HepG2 (cell line): ENCODE measurements around the gene TMEM41B. TPM values are rescaled to one million over a fixed set of nuclear protein-coding genes. Genes with fewer than 3 reads are reported as not detected.
A peak's percentile ranks its signal among the peaks of the same experiment; 100 is the strongest.

Experiments used
- ARNT2 ChIP-seq: sonication (generic); formaldehyde crosslinking; IDR thresholded peaks from 2 replicates; pipeline ENCODE4 v1.8.0; 2022; ENCODE audit warnings: mild to moderate bottlenecking, low read depth, missing genetic modification reagents, moderate library complexity
- BCL6 ChIP-seq: IDR thresholded peaks from 2 replicates; pipeline ENCODE4 v1.6.1; 2016; ENCODE audit warnings: missing genetic modification reagents, missing compliant biosample characterization
- CEBPB ChIP-seq: IDR thresholded peaks from 2 replicates; pipeline ENCODE4 v1.6.1; 2011; ENCODE audit warnings: low read depth, low read length, improper control_type of control experiment, borderline replicate concordance
- CHCHD3 ChIP-seq: sonication (generic); formaldehyde crosslinking; IDR thresholded peaks from 2 replicates; pipeline ENCODE4 v1.8.0; 2022; ENCODE audit warnings: mild to moderate bottlenecking, missing genetic modification reagents, moderate library complexity
- ELF3 ChIP-seq: IDR thresholded peaks from 2 replicates; pipeline ENCODE4 v1.6.1; 2016; ENCODE audit warnings: missing genetic modification reagents, missing compliant biosample characterization
- GATAD1 ChIP-seq: IDR thresholded peaks from 2 replicates; pipeline ENCODE4 v1.6.1; 2016; ENCODE audit warnings: missing genetic modification reagents, missing compliant biosample characterization
- HNRNPK ChIP-seq: fragments of 200-400 bp; formaldehyde crosslinking; IDR thresholded peaks from 2 replicates; pipeline ENCODE4 v1.6.1; 2018; ENCODE audit warnings: low read length, low read depth, moderate library complexity, mild to moderate bottlenecking; ENCODE audit not compliant: poor library complexity, severe bottlenecking
- HOXA3 ChIP-seq: sonication (generic); formaldehyde crosslinking; IDR thresholded peaks from 2 replicates; pipeline ENCODE4 v1.5.0; 2020; ENCODE audit warnings: missing genetic modification reagents
- JDP2 ChIP-seq: sonication (generic); formaldehyde crosslinking; IDR thresholded peaks from 2 replicates; pipeline ENCODE4 v1.8.1; 2022; ENCODE audit warnings: missing genetic modification reagents, borderline replicate concordance
- KLF15 ChIP-seq: sonication (generic); formaldehyde crosslinking; IDR thresholded peaks from 2 replicates; pipeline ENCODE4 v1.8.1; 2023; ENCODE audit warnings: borderline replicate concordance, mild to moderate bottlenecking, inconsistent platforms, missing genetic modification reagents, mixed read lengths
- PHB2 ChIP-seq: fragments of 450-650 bp; IDR thresholded peaks from 2 replicates; pipeline ENCODE4 v1.6.1; 2018; ENCODE audit not compliant: partially characterized antibody
- PRDM4 ChIP-seq: sonication (generic); formaldehyde crosslinking; IDR thresholded peaks from 2 replicates; pipeline ENCODE4 v1.9.0; 2021; ENCODE audit warnings: missing genetic modification reagents, borderline replicate concordance
- ZFAT ChIP-seq: sonication (generic); formaldehyde crosslinking; conservative IDR thresholded peaks from 2 replicates; pipeline ENCODE4 v1.8.1; 2023; ENCODE audit warnings: missing genetic modification reagents, inconsistent platforms
- ZNF12 ChIP-seq: sonication (generic); formaldehyde crosslinking; IDR thresholded peaks from 2 replicates; pipeline ENCODE4 v1.5.0; 2020; ENCODE audit warnings: missing genetic modification reagents
- ZNF441 ChIP-seq: sonication (generic); formaldehyde crosslinking; IDR thresholded peaks from 2 replicates; pipeline ENCODE4 v1.7.0; 2021; ENCODE audit warnings: missing genetic modification reagents, borderline replicate concordance
- ZNF503 ChIP-seq: sonication (generic); formaldehyde crosslinking; IDR thresholded peaks from 2 replicates; pipeline ENCODE4 v1.4.0; 2020; ENCODE audit warnings: missing genetic modification reagents
- ZNF768 ChIP-seq: sonication (generic); formaldehyde crosslinking; IDR thresholded peaks from 2 replicates; pipeline ENCODE4 v1.4.0; 2020; ENCODE audit warnings: missing genetic modification reagents
- ZNF790 ChIP-seq: sonication (generic); formaldehyde crosslinking; IDR thresholded peaks from 2 replicates; pipeline ENCODE4 v1.8.0; 2022; ENCODE audit warnings: missing genetic modification reagents, mild to moderate bottlenecking, borderline replicate concordance
- polyA plus RNA-seq, 8 experiments: library from polyadenylated mRNA; depleted of rRNA in 3 of 8; stranded (reverse) in 7 of 8; unstranded in 1 of 8; fragments of >200 nt; fragmentation: Illumina TruSeq in 4 of 8; extraction: Trizol in 4 of 8; gene quantifications; 2 replicates each; pipeline versions ENCODE4 v1.2.1 to v1.2.3, GENCODE V29; 2011 to 2016; ENCODE audit warnings: low read depth in 4 of 8, missing spikeins in 1 of 8, mixed read lengths in 1 of 8; ENCODE audit not compliant: insufficient read depth in 1 of 8
- total RNA-seq, 5 experiments: library from RNA; depleted of rRNA; stranded (reverse); fragments of >200 nt; fragmentation: Illumina TruSeq; extraction: Trizol; gene quantifications; 2 replicates each; pipeline ENCODE4 v1.2.3, GENCODE V29; 2016; ENCODE audit warnings: low read depth in 1 of 5
- TF ChIP-seq, protein P1 (sequence below): sonication (generic); formaldehyde crosslinking; IDR thresholded peaks from 2 replicates; pipeline ENCODE4; 2020; ENCODE audit warnings: missing genetic modification reagents, mild to moderate bottlenecking, borderline replicate concordance
- TF ChIP-seq, protein P2 (sequence below): sonication (generic); formaldehyde crosslinking; IDR thresholded peaks from 2 replicates; pipeline ENCODE4 v1.8.0; 2022; ENCODE audit warnings: missing genetic modification reagents, mild to moderate bottlenecking, borderline replicate concordance

TMEM41B gene
- total and polyA plus RNA-seq, 2 of the 13 experiments (the other 11 are each of a cell fraction or from before 2014, with no cell fraction given), result 36.8 to 48.1 TPM

DNA sequence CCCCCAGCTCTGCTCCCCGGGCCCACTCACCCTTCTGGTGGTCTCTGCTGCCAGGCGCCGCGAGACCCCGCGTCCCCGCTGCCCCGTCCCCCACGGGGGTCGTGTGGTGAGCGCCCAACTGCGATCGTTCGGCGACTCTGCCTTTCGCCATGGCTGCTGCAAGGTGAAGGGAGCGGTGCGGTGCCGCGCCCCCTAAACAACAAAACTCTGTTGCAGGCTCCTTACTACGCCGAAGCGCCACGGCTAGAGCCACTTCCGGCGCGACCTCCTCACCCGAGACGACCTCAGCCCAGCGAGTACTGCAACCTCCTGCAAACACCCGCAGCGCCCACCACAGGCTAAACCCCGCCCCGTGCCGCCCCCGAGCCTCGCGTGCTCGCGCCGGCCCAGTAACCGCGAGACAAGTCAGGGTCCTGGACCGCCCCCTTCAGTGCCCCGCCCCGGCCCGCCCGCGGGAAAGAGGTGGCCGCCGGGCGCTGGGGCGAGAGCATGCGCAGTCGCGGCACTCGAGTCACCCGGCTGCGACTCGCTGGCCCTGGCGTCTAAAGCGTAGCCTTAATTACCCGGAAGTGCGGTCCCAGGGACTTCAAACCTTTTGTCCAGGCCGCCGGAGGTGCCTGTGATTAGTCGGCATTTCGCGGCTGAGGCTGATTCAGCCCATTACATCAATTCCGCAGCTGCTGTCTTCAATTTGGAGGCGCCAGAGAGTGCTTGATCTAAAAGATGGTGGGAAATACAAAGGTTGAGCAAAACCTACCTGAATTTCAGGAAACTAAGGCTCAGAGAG, at the start of gene TMEM41B (continued):
- TF ChIP-seq ZFAT (no peak), KLF15 (CRISPR knock-in tag) (no peak; the same call in 1 of the 2 replicates), ZNF768 (peak; percentile 29), PRDM4 (no peak), JDP2 (CRISPR knock-in tag) (no peak), CEBPB (peak; percentile 49; the same call in 1 of the 2 replicates), BCL6 (no peak; the same call in none of the 2 replicates), ELF3 (peak; percentile 96), ZNF503 (CRISPR knock-in tag) (0 out of 2 replicates have a peak, but pooled peaks have one; percentile 63), ARNT2 (peak; percentile 33; the same call in 1 of the 2 replicates), PHB2 (no peak), ZNF790 (CRISPR knock-in tag) (no peak), ZNF12 (no peak), HNRNPK (peak; percentile 30), CHCHD3 (CRISPR knock-in tag) (no peak), GATAD1 (CRISPR knock-in tag) (peak; percentile 78), HOXA3 (CRISPR knock-in tag) (peak; percentile 87), ZNF441 (CRISPR knock-in tag) (no peak; the same call in 1 of the 2 replicates)
- TF ChIP-seq, protein P1, sequence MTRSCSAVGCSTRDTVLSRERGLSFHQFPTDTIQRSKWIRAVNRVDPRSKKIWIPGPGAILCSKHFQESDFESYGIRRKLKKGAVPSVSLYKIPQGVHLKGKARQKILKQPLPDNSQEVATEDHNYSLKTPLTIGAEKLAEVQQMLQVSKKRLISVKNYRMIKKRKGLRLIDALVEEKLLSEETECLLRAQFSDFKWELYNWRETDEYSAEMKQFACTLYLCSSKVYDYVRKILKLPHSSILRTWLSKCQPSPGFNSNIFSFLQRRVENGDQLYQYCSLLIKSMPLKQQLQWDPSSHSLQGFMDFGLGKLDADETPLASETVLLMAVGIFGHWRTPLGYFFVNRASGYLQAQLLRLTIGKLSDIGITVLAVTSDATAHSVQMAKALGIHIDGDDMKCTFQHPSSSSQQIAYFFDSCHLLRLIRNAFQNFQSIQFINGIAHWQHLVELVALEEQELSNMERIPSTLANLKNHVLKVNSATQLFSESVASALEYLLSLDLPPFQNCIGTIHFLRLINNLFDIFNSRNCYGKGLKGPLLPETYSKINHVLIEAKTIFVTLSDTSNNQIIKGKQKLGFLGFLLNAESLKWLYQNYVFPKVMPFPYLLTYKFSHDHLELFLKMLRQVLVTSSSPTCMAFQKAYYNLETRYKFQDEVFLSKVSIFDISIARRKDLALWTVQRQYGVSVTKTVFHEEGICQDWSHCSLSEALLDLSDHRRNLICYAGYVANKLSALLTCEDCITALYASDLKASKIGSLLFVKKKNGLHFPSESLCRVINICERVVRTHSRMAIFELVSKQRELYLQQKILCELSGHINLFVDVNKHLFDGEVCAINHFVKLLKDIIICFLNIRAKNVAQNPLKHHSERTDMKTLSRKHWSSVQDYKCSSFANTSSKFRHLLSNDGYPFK (CRISPR knock-in tag), result peak; percentile 74; the same call in 1 of the 2 replicates
- TF ChIP-seq, protein P2, sequence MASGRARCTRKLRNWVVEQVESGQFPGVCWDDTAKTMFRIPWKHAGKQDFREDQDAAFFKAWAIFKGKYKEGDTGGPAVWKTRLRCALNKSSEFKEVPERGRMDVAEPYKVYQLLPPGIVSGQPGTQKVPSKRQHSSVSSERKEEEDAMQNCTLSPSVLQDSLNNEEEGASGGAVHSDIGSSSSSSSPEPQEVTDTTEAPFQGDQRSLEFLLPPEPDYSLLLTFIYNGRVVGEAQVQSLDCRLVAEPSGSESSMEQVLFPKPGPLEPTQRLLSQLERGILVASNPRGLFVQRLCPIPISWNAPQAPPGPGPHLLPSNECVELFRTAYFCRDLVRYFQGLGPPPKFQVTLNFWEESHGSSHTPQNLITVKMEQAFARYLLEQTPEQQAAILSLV (CRISPR knock-in tag), result no peak; the same call in 1 of the 2 replicates
